ENCODE results near the gene PDE7B. TPM values are rescaled to one million over a fixed set of nuclear protein-coding genes. Genes with fewer than 3 reads are reported as not detected.

Gene PDE7B
- total and polyA plus RNA-seq, 2 of the 13 experiments (the other 11 are each of a cell fraction or from before 2014, with no cell fraction given): not detected

DNA sequence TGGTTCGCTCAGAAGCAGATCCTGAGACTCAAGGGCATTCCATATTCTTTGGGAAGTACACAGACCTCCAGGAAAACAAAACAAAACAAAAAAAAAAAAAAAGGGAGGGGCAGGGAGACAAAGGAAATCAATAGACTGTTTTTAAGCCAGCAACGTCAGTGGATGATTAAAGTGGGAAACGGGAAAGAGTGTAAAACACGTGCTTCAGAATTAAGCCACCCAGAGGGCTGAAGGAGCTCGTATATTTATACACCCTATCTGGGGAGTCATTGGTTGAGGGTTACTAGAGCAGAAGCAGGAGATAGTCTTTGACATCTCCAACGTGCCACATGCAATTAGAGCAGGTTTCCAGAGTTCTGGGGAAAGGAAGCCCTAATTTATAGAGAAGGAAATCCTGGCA is 26.2 kb downstream of the PDE7B start:
- no peaks in the 10 kb centered on the region for H3K9me3 ChIP-seq (ENCODE audit: low read length)
- H2AFZ ChIP-seq (ENCODE audit: low read length): no peak overlapping the region
- no peak for ATAC-seq
- ChIA-PET CTCF (ENCODE audit: low intra/inter-chr PET ratio, low total read pairs) (no interaction called here), POLR2A (no interaction called here)
- 1% methylated on average over 6 of the region's 6 CpGs for WGBS (ENCODE audit: low lambda C conversion rate)
- no peak overlapping the region for H3K4me3 ChIP-seq (replicated peaks in 1 of 3; ENCODE audit: insufficient read depth in 1 of 3, low read depth in 2 of 3, low read length in 3 of 3)
- H3K27me3 ChIP-seq (ENCODE audit: control insufficient read depth in 1 of 2, insufficient read depth in 2 of 2, low read length in 2 of 2): no peaks in the 10 kb centered on the region
- H3K27ac ChIP-seq (ENCODE audit: extremely low read length, insufficient read depth, low read length): no peak overlapping the region
- H4K20me1 ChIP-seq (ENCODE audit: insufficient read depth, low read length): no peaks in the 10 kb centered on the region
- no peaks in the 10 kb centered on the region for H3K4me1 ChIP-seq (ENCODE audit: insufficient read depth, low read length)
- no peak overlapping the region for H3K4me2 ChIP-seq (ENCODE audit: low read depth, low read length)
- intact Hi-C loops (cut with micrococcal nuclease; ENCODE audit: unreplicated experiment) (no loop called here), in situ Hi-C loops (cut with HindIII; ENCODE audit: extremely low pct_ligation_motif_present, low pct_unique_long_range_greater_than_20kb) (no loop called here)
- no peak for DNase-seq (ENCODE audit: low spot score)
- no peaks in the 10 kb centered on the region for H3K36me3 ChIP-seq (replicated peaks in 1 of 2; ENCODE audit: control insufficient read depth in 1 of 2, insufficient read depth in 2 of 2, low read length in 2 of 2)
- no peaks in the 10 kb centered on the region for H3K79me2 ChIP-seq (ENCODE audit: insufficient read depth, low read length)
- TF ChIP-seq TCF7 (IDR thresholded peaks at IDR 0.05; ENCODE audit: low read depth) (no peak), NFIB (CRISPR knock-in tag; IDR thresholded peaks at IDR 0.05; ENCODE audit: borderline replicate concordance) (no peak)
- FAIRE-seq: no peak
- no TSS peak for BruUV-seq (replicated peaks)
- no peak overlapping the region for H3K9ac ChIP-seq (ENCODE audit: insufficient read depth, low read depth, low read length)

DNA sequence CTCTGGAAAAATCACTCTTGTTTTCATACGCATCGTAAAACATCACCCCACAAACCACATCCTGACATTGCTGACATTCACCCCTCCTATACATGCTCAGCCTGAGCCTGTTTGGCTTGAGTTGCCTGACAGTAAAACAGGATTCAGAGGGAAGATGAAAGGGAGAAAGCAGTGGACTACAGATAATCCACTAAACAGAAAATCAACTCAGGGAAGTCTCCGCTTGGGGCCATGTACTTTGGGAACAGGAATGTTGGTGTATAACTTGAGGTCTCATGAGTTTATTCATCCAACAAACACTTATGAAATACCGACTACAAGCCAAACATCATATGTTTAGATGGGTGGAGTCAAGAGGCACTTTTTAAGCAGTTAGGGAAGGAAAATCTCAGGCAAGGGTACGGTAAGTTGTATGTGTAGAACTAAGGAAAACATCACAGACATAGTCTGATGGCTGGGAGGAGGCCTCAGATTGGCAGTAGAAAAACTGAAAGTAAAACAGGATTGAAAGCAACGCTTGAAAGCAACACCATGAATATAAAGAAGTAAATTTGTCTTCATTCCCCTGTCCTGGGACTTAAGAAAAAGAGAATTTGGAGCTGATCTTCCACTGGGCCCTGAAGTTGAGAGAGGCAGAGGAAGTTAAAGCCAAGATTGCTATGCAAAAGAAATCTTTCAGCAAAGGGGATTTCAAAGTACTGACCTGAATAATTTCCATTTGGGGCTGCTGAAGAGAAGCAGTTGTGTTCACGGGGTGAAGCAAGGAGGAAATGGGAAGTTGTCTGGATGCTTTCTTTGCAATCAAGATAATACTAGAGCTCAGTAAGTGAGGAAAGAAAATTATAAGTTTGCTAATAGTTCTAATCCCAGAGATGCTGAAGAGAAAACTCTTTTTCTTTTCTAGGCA is 28.8 kb downstream of the PDE7B start:
- TF ChIP-seq TAF15 (IDR thresholded peaks at IDR 0.05; ENCODE audit: low read depth, low read length, poor library complexity, severe bottlenecking) (no peak), ZSCAN22 (CRISPR knock-in tag; IDR thresholded peaks at IDR 0.05) (peak; percentile 88)
- FAIRE-seq: no peak

More for the DNA sequence above, 28.8 kb downstream of the PDE7B start:
- Histone ChIP-seq H3K79me2 (ENCODE audit: insufficient read depth, low read length) (no peaks in the 10 kb centered on the region), H3K9me3 (ENCODE audit: low read length) (no peaks in the 10 kb centered on the region), H2AFZ (ENCODE audit: low read length) (peak overlapping the region; percentile 67), H3K9ac (ENCODE audit: insufficient read depth, low read depth, low read length) (no peak overlapping the region), H3K36me3 (replicated peaks in 1 of 2; ENCODE audit: control insufficient read depth in 1 of 2, insufficient read depth in 2 of 2, low read length in 2 of 2) (no peaks in the 10 kb centered on the region), H3K27ac (ENCODE audit: extremely low read length, insufficient read depth, low read length) (no peak overlapping the region), H4K20me1 (ENCODE audit: insufficient read depth, low read length) (no peaks in the 10 kb centered on the region), H3K4me2 (ENCODE audit: low read depth, low read length) (peak overlapping the region; percentile 19), H3K27me3 (ENCODE audit: control insufficient read depth in 1 of 2, insufficient read depth in 2 of 2, low read length in 2 of 2) (no peaks in the 10 kb centered on the region), H3K4me3 (replicated peaks in 1 of 3; ENCODE audit: insufficient read depth in 1 of 3, low read depth in 2 of 3, low read length in 3 of 3) (0 out of 6 replicates have a peak overlapping the region, but pooled peaks of 1 of the 3 experiments have one; percentile 12), H3K4me1 (ENCODE audit: insufficient read depth, low read length) (no peaks in the 10 kb centered on the region)
- 35% methylated on average over 7 of the region's 7 CpGs for WGBS (ENCODE audit: low lambda C conversion rate)
- ChIA-PET CTCF (ENCODE audit: low intra/inter-chr PET ratio, low total read pairs) (no interaction called here), POLR2A (no interaction called here)
- DNase-seq (ENCODE audit: low spot score) (no peak), ATAC-seq (no peak)
- intact Hi-C loops (cut with micrococcal nuclease; ENCODE audit: unreplicated experiment) (no loop called here), in situ Hi-C loops (cut with HindIII; ENCODE audit: extremely low pct_ligation_motif_present, low pct_unique_long_range_greater_than_20kb) (no loop called here)
- BruUV-seq (replicated peaks): no TSS peak
